Measurements from ENCODE around the gene COBL.

COBL gene

GRCh38 chr7:51071427-51071826 lies 245.2 kb downstream of the COBL start:
- no peak for DNase-seq

- DNase-seq: no peak
Measured at GRCh38 chr7:51070151-51070550, 246.5 kb downstream of the COBL start.

- no peak for DNase-seq
Measured at GRCh38 chr7:51069411-51070083, 247.1 kb downstream of the COBL start.

GRCh38 chr7:51068401-51068800 lies 248.2 kb downstream of the COBL start:
- no peak for DNase-seq

GRCh38 chr7:51067757-51068156 lies 248.9 kb downstream of the COBL start:
- peak; percentile 31 for DNase-seq

DNA sequence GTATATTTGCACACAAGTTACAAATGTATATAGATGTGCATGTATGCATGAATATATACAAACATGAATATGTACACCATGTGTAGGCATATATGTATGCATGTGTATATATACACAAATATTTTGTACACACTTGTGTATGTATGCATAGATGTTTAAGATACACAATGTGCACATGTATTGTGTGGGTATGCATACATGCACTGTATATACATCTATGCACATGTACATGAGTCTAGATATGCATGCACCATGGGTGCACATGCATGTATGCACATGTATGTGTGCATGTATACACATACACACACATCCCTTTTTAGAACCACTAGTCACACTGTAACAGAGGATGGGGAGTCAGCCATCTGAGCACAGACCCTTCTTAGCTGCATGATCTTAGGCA lies 249.4 kb downstream of the COBL start:
- DNase-seq: no peak

GRCh38 chr7:51066405-51066882 lies 250.2 kb downstream of the COBL start:
- DNase-seq: no peak

GRCh38 chr7:51065766-51066165 lies 250.8 kb downstream of the COBL start:
- DNase-seq: no peak

GRCh38 chr7:51064688-51065087 lies 251.9 kb downstream of the COBL start:
- DNase-seq: no peak

DNA sequence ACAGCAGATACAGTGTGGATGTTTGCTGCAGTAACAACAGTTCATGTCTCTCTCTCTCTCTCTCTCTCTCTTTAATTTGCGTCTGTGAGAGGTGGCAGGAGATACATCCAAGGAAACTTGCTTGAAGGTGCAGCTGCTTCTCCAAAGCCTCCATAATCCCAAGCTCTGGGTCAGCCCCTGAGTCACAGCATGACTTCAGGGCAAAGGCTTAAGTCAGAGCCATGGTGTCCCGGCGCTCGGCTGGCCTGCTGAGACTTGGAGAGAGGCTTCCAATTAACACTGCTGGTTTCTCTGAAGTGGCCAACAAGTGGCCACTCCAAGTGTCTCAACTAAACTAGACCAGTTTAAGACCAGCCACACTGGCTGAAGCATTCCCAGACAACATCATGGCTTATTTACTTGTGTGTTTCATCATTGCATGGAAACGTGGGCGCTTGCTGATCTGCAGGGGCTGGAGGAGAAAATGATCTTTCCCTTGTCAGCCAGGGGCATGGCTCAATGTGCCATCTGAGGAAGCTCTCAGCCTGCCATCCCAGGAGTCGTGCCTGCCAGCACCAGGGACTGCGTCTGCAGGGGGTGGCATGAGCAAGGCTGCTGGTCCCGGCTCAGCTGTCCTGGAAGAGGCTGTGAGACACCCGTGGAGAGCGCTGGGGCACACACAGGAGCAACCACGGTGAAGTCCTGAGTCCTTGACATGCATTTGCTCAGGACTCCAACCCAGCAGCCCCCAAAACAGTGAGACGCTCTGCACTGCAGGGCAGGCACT lies 254.2 kb downstream of the COBL start:
- no peak for DNase-seq

GRCh38 chr7:51060536-51060935 lies 256.1 kb downstream of the COBL start:
- DNase-seq: no peak

DNA sequence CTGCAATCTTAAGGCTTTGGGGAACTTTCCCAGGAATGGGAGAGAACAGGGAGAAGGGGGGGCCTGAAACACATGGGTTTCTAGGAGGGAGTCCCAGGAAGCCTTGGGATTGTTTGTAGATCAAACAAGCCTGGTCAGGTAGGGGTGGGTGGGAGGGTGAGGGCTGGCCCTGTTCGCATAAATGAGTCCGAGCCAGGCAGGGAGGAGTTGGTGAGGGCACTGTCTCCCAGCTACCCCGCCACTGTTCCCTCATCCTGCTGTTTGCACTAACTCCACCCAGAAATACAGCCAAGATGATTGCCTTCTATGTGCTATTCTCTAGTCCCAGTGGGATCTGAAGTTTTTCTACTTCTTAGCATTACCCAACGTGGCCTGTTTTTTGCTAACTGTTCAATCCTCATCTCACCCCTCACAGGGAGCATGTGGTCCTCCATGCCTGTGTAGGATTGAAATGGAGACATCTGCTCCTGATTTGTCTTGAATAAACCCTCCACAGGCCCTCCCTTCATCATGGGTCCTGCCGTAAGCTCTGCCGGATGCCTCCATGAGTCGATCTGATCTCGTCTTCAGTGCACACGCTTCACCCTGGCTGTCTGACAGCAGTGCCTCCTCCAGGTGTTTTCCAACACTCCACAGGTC lies 257.0 kb downstream of the COBL start:
- DNase-seq: no peak

- no peak for DNase-seq
Measured at GRCh38 chr7:51058764-51059163, 257.8 kb downstream of the COBL start.

GRCh38 chr7:51055039-51055840 lies 261.4 kb downstream of the COBL start:
- no peak for DNase-seq

DNA sequence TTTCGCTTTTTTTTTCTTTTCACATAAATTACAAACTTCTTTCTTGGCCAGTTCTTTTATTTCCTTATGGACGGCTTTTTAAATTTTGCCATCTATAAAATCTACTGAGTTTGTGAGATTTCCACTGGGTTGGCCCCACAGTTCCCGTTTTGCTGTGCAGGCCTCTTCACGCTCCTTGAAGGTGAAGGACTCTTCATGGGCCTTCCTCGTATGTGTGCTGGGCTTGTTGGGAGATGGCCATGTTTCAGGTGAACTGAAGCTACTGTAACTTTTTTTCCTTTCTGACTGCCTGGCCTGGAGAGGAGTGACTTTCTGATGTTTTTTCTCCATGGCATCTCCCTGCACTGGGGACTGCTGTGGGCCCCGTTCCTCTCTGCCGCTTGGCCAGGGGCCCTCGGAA lies 262.4 kb downstream of the COBL start:
- no peak for DNase-seq

GRCh38 chr7:51053160-51053925 lies 263.3 kb downstream of the COBL start:
- DNase-seq: no peak

DNA sequence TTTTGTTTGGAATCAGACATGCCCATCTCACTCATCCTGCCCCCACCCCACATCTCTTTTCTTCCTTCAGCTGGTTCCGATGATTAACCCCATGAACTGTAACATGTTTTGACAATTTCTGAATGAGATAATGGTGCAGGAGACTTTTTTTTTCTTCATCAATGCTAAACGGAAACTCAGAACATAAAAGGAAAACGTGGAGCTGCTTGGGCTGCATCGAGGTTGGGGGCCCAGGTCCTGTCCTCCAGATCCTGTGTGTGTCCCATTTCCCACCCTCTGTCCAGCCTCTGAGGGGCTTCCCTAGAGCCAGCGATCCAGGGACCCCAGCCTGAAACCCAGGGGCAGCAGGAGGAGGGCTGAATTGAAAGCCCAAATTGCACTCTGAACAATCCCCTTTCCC lies 270.1 kb downstream of the COBL start:
- no peak for DNase-seq

- DNase-seq: no peak
Measured at GRCh38 chr7:51046103-51046466, 270.5 kb downstream of the COBL start.

GRCh38 chr7:51045319-51046102 lies 271.1 kb downstream of the COBL start:
- DNase-seq: no peak

DNA sequence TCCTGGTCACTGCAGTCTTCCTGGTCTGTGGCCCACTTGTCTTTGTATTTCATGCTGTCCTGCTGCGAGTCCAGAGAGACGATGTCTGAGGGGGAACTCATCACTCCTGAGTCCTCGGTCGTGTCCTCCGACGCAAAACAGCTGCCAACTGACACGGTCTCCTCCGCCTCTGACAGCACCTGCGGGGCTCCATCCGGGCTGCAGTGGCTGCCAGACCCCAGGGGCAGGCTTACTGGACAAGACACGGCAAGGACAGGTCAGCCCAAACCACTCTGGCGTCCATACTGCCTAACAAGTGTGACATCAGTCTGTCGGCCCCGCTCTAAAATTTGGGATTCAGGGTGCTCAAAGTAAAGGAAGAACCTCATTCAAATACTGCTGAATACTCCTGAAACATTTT lies 273.1 kb downstream of the COBL start:
- no peak for DNase-seq

DNA sequence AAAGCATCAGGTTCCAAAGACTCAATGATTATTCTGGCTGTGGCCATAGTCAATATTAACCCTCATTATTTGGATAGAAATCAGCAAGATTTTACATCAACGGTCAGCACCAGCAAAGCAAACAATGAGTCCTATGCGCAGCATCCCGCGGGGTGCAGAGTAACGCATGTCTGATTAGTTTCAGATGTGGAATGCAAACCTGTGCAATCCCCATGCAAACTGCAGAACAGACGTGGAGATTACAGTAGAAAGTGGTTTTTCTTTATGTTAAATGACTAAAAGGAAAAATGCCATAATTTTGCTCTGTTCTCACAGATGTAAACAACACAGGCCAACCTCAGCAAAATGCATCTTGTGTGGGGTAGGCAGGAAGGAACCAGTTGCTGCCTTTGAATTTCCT lies 275.8 kb downstream of the COBL start:
- no peak for DNase-seq

GRCh38 chr7:51038573-51038972 lies 278.0 kb downstream of the COBL start:
- no peak for DNase-seq
